ENCODE data around the gene CD58. TPM values are rescaled to one million over a fixed set of nuclear protein-coding genes. Genes with fewer than 3 reads are reported as not detected.
"Not testable (repeated sequence)": the region's sequence is repeated elsewhere in the genome, so short reads cannot be mapped to it uniquely, and the experiment has no call there.

CD58 gene
- total RNA-seq, 4 donors from 2014 or later: 14.3 to 32.4 (median 24.8) TPM

GRCh38 chr1:116605315-116605714, 34.5 kb upstream of the CD58 start:
- H3K4me1 ChIP-seq: no peaks in the 10 kb centered on the region
- H3K27ac ChIP-seq: no peak overlapping the region
- ATAC-seq: no peak
- WGBS, 2 donors (ENCODE audit: low coverage in 1 of 2): 93 to 100% methylated on average over 1 of the region's 1 CpG
- H3K27me3 ChIP-seq: no peaks in the 10 kb centered on the region
- TF ChIP-seq POLR2AphosphoS5 (IDR thresholded peaks at IDR 0.05) (no peak), POLR2A (IDR thresholded peaks at IDR 0.05) (no peak), EP300 (IDR thresholded peaks at IDR 0.05) (no peak), CTCF (IDR thresholded peaks at IDR 0.05) (no peak)
- no peaks in the 10 kb centered on the region for H3K36me3 ChIP-seq
- H3K4me3 ChIP-seq: no peak overlapping the region
- H3K9me3 ChIP-seq: no peaks in the 10 kb centered on the region

GRCh38 chr1:116604408-116604807, 33.6 kb upstream of the CD58 start:
- not testable (repeated sequence) for H3K4me3 ChIP-seq, H3K27ac ChIP-seq, H3K4me1 ChIP-seq, ATAC-seq, H3K36me3 ChIP-seq, H3K27me3 ChIP-seq, H3K9me3 ChIP-seq
- 66 to 91% methylated on average over 5 to 6 of the region's 6 CpGs for WGBS, 2 donors (ENCODE audit: low coverage in 1 of 2)

GRCh38 chr1:116603646-116604045, 32.8 kb upstream of the CD58 start:
- H3K4me1 ChIP-seq, H3K27me3 ChIP-seq, H3K9me3 ChIP-seq, ATAC-seq, H3K27ac ChIP-seq, H3K4me3 ChIP-seq, H3K36me3 ChIP-seq: not testable (repeated sequence)
- WGBS, 2 donors (ENCODE audit: low coverage in 1 of 2): 80% methylated on average over 6 of the region's 21 CpGs; no CpG with 5 or more reads in 1 of the 2 donors

GRCh38 chr1:116599369-116599768, 28.5 kb upstream of the CD58 start:
- not testable (repeated sequence) for H3K27ac ChIP-seq, H3K9me3 ChIP-seq, H3K36me3 ChIP-seq, H3K4me1 ChIP-seq, H3K27me3 ChIP-seq, ATAC-seq, H3K4me3 ChIP-seq
- 87 to 91% methylated on average over 1 to 2 of the region's 2 CpGs for WGBS, 2 donors (ENCODE audit: low coverage in 1 of 2)

- H3K4me3 ChIP-seq, H3K27me3 ChIP-seq, H3K27ac ChIP-seq, H3K4me1 ChIP-seq, H3K36me3 ChIP-seq, ATAC-seq, H3K9me3 ChIP-seq: not testable (repeated sequence)
- 80% methylated on average over 2 of the region's 11 CpGs; no CpG with 5 or more reads in 1 of the 2 donors for WGBS, 2 donors (ENCODE audit: low coverage in 1 of 2)
These were observed 27.7 kb upstream of the CD58 start for GRCh38 chr1:116598420-116599036.

GRCh38 chr1:116597388-116597787, 26.6 kb upstream of the CD58 start:
- not testable (repeated sequence) for H3K9me3 ChIP-seq, H3K36me3 ChIP-seq, H3K4me1 ChIP-seq, H3K4me3 ChIP-seq, ATAC-seq, H3K27ac ChIP-seq, H3K27me3 ChIP-seq
- WGBS, 2 donors (ENCODE audit: low coverage in 1 of 2): 89% methylated on average over 1 of the region's 2 CpGs; no CpG with 5 or more reads in 1 of the 2 donors

- ATAC-seq, H3K4me1 ChIP-seq, H3K9me3 ChIP-seq, H3K27me3 ChIP-seq, H3K36me3 ChIP-seq, H3K27ac ChIP-seq, H3K4me3 ChIP-seq: not testable (repeated sequence)
- WGBS, 2 donors (ENCODE audit: low coverage in 1 of 2): 86 to 93% methylated on average over 3 to 5 of the region's 5 CpGs
These were observed 26.0 kb upstream of the CD58 start for GRCh38 chr1:116596742-116597307.

- not testable (repeated sequence) for H3K4me3 ChIP-seq, H3K27ac ChIP-seq, H3K4me1 ChIP-seq, H3K27me3 ChIP-seq, H3K9me3 ChIP-seq, H3K36me3 ChIP-seq
- TF ChIP-seq CTCF (IDR thresholded peaks at IDR 0.05): peak; percentile 32 to 68 (median 48)
- WGBS, 2 donors (ENCODE audit: low coverage in 1 of 2): 7 to 11% methylated on average over 8 of the region's 8 CpGs
- ATAC-seq: peak; percentile 74
These were observed 25.3 kb upstream of the CD58 start for GRCh38 chr1:116595946-116596741.

GRCh38 chr1:116595065-116595840, 24.4 kb upstream of the CD58 start:
- H3K36me3 ChIP-seq, H3K4me3 ChIP-seq, ATAC-seq, H3K4me1 ChIP-seq, H3K27ac ChIP-seq, H3K27me3 ChIP-seq, H3K9me3 ChIP-seq: not testable (repeated sequence)
- 68% methylated on average over 2 to 3 of the region's 4 CpGs for WGBS, 2 donors (ENCODE audit: low coverage in 1 of 2)

GRCh38 chr1:116593977-116594376, 23.2 kb upstream of the CD58 start:
- H3K36me3 ChIP-seq, H3K9me3 ChIP-seq, H3K27ac ChIP-seq, H3K27me3 ChIP-seq, H3K4me1 ChIP-seq, H3K4me3 ChIP-seq, ATAC-seq: not testable (repeated sequence)
- WGBS, 2 donors (ENCODE audit: low coverage in 1 of 2): 93 to 100% methylated on average over 2 to 3 of the region's 3 CpGs
